Activated gamma-delta T cell treated with anti-CD3 and anti-CD28 coated beads, Interleukin-2, amount 50 U/mL, for 16 hours (primary cell): ENCODE data around the gene SLC24A3.

Experiments
- DNase-seq: peaks from one replicate; pipeline ENCODE4 v3.0.0-alpha.2; 2020; ENCODE audit warnings: low read depth

The SLC24A3 gene

GRCh38 chr20:19302714-19303113 lies 90.3 kb downstream of the SLC24A3 start:
- DNase-seq = no peak

GRCh38 chr20:19304389-19304788 lies 91.9 kb downstream of the SLC24A3 start:
- DNase-seq = no peak

GRCh38 chr20:19304886-19305415 lies 92.5 kb downstream of the SLC24A3 start:
- DNase-seq = no peak

- no peak for DNase-seq
These were observed 95.7 kb downstream of the SLC24A3 start for GRCh38 chr20:19308146-19308545.

GRCh38 chr20:19310541-19310940 lies 98.1 kb downstream of the SLC24A3 start:
- DNase-seq = no peak

GRCh38 chr20:19313342-19314069 lies 101.1 kb downstream of the SLC24A3 start:
- no peak for DNase-seq

GRCh38 chr20:19314621-19315020 lies 102.2 kb downstream of the SLC24A3 start:
- no peak for DNase-seq

GRCh38 chr20:19317237-19318069 lies 105.0 kb downstream of the SLC24A3 start:
- DNase-seq = no peak

GRCh38 chr20:19318610-19319009 lies 106.2 kb downstream of the SLC24A3 start:
- DNase-seq = no peak

GRCh38 chr20:19320005-19320404 lies 107.6 kb downstream of the SLC24A3 start:
- no peak for DNase-seq

GRCh38 chr20:19321176-19321575 lies 108.7 kb downstream of the SLC24A3 start:
- DNase-seq = no peak

GRCh38 chr20:19322061-19322985 lies 109.9 kb downstream of the SLC24A3 start:
- DNase-seq = no peak

- DNase-seq = no peak
These were observed 115.0 kb downstream of the SLC24A3 start for GRCh38 chr20:19327401-19327800.

- DNase-seq = no peak
These were observed 116.2 kb downstream of the SLC24A3 start for GRCh38 chr20:19328676-19329075.

- DNase-seq = no peak
These were observed 117.6 kb downstream of the SLC24A3 start for GRCh38 chr20:19330038-19330437.

- no peak for DNase-seq
These were observed 118.3 kb downstream of the SLC24A3 start for GRCh38 chr20:19330731-19331130.

GRCh38 chr20:19333563-19333962 lies 121.1 kb downstream of the SLC24A3 start:
- no peak for DNase-seq

- DNase-seq = no peak
These were observed 122.9 kb downstream of the SLC24A3 start for GRCh38 chr20:19335341-19335740.

GRCh38 chr20:19335916-19336315 lies 123.5 kb downstream of the SLC24A3 start:
- DNase-seq = no peak

- DNase-seq = no peak
These were observed 124.2 kb downstream of the SLC24A3 start for GRCh38 chr20:19336631-19337030.

- no peak for DNase-seq
These were observed 125.9 kb downstream of the SLC24A3 start for GRCh38 chr20:19338380-19338779.

GRCh38 chr20:19338960-19339359 lies 126.5 kb downstream of the SLC24A3 start:
- DNase-seq = no peak
